GM19324 (cell line): Measurements from ENCODE around the gene IGF1R.

ENCODE experiments used
- ATAC-seq: cut with Tn5 transposase; IDR thresholded peaks from one replicate; pipeline ENCODE4 v1.9.1; 2021; ENCODE audit warnings: mild to moderate bottlenecking, moderate library complexity; ENCODE audit not compliant: unreplicated experiment, low FRiP score

IGF1R gene

DNA sequence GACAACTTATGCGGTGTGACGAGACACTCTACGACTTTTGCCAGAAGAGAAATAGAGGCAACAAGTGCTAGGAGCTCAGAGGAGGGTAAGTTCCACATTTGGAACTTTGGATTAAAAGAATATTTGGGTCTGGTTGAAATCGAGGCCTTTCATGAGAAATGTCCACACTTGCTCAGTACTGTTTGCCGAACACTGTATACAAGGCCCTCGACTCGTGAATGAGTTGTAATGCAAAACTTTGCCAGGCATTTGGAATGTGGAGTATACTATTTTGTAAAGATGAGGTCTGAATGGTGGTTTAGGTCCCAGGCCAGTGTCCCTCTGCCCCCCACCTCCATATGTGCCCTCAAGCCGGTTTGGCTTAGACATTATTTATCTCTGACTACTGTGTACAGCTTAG lies 73.9 kb downstream of the IGF1R start:
- no peak for ATAC-seq

DNA sequence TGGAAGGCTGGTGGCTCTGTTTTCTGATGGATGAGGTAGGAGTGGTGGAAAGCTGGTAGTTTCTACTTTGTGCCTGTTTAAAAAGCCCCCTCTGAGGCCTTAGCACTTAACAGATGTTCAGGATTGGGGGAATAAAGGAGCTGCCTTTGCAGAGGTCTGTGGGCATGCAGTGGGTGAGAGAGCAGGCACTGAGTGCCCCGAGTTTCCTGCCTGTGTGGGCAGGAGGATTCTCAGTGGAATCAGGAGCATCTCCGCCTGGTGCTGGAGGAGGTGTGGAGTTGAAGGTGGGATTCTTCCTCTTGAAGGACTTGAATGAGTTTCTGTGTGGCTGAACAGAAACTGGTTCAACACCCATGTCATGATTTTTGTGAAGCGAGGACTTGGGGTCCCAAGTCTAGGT lies 74.3 kb downstream of the IGF1R start:
- no peak for ATAC-seq

DNA sequence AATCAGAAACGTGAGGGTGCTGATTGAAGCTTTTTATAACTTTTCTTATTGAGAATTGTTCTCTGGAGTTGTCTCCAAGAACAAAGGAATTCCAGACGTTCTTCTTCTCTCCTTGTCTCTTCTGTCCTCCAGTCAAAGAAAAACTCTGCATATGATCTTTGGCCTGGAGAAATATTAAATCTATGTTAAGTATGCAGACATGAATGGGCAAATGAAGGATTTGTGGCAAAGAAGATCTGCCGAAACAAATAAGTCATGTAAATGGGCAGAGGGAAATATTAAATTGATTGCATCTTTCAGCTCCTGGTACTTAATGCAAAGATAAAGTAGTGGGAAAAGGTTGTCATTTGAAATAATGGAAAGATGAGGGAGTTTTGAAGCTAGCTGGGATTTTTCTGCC lies 74.9 kb downstream of the IGF1R start:
- ATAC-seq: no peak

DNA sequence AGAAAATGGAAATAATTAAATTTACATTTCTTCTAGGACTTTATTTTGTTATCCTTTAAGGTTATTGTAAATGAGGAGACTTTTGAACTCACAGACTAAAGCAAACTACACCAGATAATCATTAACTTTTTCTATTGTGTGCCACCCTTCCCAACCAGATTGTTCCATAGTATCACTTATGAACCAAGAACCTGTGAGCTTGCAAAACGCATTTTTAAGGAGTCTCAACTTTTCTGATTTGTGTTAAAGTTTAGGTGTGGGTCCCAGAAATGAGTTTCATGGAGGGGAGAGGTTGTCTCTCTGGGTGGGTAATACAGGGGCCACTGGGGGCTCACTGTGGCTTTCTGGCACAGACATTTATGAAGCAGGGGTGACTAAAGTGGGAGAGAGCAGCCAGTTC lies 75.7 kb downstream of the IGF1R start:
- ATAC-seq: no peak

DNA sequence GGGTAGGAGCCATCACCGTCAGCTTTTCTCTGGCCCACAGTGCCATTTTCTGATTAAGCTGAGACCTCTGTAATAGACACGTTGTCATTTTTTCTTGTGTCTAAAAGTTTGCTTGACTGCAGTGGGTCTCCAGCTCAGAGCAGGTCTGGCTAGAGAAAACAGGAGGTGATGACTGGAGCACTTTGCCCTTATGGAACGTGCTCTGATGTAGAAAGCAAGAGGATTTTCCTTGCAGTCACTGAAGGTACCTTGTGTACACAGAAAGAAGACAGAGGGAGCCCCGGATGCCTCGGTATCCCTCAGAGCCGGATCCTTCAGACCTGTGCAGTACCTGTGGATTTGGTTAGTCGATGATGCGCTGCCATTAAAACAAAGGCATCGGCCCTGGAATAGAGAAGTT lies 76.2 kb downstream of the IGF1R start:
- ATAC-seq: no peak

DNA sequence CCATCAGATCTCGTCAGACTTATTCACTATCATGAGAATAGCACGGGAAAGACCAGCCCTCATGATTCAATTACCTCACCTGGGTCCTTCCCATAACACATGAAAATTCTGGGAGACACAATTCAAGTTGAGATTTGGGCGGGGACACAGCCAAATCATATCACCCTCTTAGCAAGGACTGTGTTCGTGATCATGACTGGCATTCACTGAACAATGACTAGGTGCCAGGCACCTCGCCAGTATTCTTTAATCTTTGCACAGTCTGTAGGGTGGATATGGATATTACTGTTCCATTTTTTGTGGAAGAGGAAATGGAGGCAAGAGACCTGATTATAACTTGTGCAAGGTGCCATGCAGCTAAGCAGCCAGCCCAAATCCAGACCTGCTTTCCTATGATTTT lies 77.5 kb downstream of the IGF1R start:
- ATAC-seq: no peak

DNA sequence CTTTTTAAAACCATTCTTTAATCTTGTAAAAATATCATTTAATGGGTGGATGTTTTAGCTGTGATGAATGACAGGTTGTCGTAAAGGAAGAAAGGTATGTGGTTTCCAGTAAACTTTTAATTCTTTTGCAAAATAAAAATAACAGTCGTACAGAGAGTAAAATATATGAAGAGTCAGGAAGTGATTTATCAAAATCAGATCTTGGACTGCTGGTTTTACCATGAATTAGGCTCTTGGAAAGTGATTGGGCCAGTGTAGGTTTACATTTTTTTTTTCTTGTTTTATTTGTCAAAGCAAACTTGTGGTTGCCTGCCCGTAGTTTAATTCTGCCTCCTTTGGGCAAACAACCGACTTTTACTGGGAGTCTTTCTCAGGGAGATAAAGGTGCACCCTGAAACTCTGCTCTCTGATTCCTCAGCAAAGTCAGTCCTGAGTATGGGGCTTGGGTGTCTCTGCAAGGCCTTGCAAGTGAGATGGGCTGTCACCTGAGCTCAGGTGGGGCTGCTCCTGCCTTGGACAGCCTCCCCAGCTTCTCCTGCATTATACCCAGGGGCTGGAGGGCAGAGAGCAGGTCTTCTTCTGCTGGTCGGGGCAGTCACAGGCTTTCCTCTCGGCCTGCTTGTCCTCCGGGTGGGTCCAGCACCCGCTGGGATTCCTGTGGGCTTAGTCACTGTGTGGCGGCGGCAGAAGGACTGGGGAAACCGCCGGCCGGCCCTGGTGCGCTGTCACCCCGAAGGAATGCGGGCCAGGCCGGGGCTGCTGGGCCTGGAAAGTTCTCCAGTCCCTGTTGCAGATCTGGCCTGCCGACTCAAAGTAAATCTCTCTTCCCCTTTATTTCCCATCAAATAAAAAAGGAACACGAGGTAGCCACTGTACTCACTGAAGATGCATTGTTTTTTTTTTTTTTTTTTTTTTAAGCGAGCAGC lies 79.0 kb downstream of the IGF1R start:
- ATAC-seq: no peak

DNA sequence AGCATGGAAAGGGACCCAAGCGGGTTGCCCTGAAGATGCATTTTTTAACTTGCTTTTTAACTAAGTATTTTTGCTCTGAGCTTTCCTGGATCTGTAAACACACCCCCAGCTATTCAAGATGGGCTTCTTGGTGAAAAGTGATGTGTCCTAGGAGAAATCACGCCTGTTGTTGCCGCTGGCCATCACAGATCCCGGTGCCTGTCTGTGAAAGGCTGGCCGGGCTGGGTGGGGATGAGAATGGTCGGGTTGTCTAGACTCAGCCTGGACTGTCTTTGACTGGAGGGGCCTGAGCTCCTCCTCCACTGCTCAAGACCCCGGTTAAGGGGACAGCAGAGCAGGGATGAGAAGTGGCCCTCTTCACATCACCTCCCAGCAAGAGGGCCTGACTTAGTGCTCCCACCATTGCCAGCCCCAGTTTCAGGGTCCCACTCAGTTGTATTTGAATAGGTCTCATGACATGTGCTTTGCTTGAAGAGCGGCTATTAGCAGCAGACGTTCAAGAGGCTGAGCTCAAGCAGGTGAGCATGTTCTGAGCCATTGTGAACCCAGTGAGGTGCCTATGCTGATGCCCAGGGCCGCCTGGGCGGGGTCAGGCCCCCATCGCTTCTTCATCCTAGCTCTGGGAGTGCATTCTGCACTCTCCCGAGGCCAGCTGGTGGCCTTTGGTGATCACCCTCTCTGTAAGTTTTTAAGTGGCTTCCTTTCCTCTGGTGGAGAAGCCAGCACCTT lies 79.9 kb downstream of the IGF1R start:
- ATAC-seq: no peak

DNA sequence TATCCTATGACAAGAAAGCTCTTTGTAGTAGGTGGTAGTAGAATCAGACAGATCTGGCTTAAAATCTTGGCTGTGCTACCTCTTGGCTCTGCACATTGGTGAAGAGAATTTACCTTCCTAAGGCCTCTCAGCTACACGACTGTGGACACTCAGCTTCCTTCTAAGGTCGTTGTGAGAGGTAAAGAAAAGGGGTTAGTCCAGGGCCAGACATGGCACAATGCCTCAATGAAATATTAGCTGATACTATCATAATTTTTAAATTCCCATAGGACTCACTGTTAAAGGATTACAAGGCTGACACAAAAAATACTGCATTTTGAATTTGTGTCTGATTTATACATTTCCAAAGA lies 80.4 kb downstream of the IGF1R start:
- ATAC-seq: no peak

DNA sequence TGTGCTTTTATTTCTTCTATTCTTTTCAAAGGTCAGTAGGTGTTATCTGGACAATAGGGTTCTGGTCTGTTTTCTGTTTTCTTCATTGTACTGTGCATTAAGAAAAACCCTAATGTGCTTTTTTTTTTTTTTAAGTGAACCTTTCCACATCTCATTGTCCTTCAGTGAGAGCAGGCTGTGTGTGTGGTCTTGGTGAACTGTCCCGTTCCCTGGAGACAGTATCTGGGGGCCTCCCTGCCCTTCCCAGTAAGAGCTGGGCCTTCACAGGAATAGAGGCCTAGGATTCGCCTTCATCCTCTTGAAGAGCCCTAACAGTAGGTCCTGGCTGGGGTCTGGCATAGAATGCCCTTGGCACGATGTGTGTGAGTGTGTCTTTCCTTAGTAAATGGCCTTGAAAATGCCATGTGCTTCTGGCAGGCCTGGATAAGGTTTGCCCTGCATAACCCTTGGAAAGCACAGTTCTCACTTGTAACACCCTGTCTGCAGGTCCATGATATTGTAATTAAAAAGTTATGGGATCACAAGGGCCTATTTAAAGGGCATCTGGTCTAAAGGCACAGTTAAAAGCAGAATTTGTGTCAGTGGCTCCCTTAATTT lies 81.2 kb downstream of the IGF1R start:
- ATAC-seq: no peak

DNA sequence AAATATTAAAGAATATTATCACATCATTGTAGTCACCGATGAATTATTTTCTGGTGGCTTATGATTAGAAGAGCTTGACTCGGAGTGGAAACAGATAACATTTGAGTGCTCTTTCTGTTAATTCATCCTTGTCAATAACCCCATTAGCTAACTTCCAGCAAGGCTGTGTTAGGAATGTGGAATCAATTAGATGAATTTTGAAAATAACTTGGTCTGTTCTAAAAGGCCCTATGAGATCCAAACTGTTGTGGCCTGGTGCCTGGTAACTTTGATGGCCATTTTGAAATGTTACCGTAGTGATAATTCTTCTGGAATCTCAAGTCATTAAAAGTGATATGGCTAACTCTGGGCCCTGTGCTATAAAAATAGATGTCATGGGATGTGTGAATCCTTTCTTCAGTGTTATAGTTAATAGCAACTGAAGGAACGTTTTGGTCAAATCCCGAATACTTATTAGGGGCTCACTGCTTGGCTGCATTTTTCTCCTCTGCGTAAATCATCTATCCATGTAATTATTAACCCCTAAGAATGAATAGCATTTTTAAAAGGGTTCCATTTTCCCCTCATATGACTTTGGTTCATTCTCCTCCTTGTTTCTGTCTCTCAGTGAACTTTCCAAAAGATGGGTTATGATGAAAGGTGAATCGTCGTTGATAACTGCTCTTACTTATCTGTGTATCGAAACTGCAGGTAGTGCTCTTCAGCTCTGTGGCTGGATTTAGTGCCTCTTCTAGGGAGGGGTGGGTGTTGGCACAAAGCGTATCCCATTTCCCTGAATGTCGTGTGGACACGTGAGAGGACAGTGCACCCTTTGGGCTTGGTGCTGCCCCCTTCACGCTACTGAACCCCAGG lies 82.7 kb downstream of the IGF1R start:
- no peak for ATAC-seq

DNA sequence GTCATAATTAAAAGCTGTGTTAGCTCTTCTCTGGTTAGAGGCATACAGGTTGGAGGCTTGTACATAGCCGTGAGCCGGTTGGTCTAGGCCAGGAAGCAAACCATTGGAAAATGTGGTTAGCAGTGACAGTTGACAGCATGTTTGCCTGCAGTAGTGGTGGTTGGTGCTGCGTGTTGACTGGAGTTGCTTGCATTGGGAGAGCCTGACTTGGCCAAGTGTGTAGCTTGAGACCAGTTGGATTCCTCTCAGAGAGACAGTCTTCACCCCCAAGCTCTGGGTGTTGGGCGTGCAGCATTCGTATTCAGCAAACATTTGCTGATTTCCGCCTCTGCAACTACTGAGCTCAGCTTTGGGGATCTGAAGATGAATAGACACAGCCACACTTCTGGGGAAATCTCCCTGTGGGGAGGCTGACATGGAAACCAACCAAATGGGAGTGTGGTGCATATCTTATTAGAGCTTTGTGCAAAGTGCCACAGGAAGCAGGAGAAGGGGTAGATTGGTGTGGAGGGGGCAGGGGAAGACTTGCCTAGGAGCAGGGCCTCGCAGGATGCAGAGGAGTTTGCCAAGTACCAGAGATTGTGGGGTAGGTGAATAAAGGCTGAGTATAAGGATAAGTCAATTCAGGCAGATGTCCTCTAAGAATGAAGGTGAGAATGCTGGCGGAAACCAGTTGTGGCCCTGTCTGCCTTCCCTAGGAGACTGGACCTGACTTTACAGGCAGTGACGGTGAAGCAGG lies 83.5 kb downstream of the IGF1R start:
- no peak for ATAC-seq

DNA sequence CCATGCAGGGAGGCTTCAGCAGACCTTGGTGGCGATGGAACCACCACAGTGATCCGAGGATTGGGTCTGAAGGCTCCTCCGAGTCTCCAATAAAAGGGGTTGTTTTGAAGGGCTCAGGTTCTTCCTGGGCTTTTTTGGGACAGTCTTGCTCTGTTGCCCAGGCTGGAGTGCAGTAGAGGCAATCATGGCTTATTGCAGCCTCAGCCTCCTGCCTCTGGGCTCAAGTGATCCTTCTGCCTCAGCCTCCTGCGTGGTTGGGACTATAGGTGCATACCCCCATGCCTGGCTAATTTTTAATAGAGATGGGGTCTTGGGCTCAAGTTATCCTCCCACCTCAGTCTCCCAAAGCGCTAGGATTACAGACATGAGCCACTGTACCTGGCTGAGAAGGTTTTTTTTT lies 84.8 kb downstream of the IGF1R start:
- no peak for ATAC-seq

DNA sequence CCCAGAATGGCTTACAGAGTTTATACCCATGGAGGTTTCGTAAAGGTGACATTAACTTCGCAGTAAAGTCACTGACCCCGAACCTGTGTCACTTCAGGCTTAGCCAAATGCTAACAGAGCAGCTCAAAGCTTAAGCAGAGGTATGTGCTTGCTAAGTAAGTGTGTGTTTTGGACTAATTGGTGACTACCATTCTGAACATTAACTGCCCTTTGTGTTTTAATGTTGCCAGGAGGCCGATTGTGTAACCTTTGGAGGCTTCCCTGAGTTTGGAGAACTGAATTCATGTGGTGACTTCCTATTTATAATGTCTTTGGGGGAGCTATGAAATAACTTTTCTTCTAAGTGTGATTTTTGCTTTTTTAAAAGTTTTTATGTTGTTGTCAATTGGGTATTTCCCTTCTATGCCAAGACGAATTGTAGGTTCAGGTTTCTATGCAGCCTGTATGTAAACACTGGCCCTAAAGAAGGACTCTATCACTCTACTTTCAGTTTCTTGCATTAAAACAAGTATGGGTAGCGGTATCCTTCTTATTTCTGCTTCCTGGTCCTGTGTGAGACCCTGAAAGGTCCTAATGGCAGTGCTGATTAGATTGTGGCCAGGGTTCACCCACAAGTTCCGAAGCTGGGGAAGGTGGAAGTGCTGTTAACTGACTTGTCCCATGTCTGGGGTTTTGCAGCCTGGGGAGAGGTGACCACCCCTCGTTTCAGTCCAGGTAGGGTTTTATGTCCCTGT lies 86.3 kb downstream of the IGF1R start:
- ATAC-seq: no peak

DNA sequence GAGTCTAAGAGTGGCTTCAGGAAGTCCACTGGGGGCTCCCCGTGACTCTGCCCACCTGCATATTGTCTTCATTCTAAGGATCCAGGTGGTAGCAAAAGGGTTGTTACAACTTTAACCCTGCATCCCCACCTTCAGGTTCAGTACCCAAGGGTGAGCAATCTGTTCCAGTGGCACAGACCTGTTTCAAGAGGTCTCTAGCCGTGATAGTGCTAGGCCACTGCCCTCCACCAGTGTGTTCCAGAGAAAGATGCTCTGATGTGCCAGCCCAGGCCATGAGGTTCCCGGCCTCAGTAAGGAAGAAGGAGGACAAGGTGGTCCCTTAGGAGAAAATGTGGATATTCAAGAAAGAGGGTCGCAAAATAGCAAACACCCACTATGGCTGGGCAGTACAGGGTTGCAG lies 87.0 kb downstream of the IGF1R start:
- ATAC-seq: no peak

DNA sequence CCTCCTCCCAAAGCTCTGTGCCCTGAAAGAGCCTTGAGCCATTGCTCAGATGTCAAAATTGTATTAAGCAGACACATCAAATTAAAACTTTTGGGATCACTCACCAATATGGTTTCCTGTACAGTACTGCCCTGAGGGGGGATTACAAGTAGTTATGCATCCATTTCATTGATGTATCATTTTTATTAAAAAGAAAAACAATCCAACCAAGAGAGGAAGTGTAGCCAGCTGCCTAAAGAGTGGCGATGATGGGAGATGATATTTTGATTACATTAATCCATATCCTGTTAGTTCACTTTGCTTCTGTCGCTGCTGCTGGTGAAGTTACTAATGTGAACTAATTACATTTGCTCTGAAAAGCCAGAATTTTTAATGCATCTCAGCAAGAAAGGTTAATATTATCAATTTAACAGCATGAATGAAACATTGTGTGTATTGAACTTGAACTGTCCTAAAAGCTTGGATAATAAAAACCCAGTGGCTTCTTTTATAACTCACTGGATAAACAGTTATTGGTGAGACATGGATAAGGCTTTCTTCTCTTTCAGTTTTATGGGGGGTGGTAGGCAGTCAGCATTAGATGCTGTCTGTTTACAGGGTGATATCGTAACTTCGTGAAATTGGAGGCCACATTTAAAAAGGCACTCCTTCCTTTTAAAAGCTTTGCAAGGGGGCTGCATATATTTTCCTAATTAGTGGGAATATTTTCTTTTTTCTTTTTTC lies 87.7 kb downstream of the IGF1R start:
- no peak for ATAC-seq

DNA sequence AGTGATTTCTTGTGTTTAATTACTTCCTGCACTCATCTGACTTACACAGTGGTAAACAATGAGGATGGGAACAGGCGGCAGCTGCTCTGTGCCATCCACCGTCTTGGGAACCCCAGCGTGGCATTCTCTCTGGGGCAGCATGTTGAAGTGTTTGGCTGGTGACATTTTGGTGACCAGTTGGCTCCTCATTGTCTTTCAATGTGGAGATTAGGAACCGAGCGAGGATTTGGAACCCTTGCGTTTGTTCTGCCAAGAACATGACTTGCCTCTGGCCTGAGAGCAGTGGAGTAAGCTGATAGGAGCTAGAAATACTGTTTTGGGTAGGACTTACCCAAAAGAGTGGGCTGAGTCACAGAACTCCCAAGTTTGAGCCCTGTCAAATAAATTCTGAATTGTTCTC lies 88.8 kb downstream of the IGF1R start:
- ATAC-seq: no peak

DNA sequence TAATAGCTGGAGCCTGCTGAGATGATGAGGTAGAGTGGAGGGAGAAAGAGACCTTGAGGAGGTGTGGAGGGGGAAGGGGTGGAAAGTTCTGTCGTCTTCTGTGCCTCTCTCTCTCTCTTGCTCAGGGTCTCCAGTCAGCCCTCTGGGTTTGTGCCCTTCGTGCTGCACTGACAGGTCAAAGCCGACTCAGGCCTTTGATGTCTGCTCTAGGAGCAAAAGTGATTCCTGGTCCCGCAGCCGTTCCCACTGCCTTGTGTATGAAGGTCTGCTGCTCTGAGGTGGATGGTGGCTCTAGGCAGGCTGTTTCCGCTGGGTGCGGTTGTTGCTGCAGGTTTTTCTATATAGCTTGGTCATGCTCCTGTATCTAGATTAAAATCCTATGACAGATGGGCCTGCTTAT lies 89.4 kb downstream of the IGF1R start:
- no peak for ATAC-seq
